Keratinocyte (primary cell): ENCODE results near the gene BATF. TPM values are rescaled to one million over a fixed set of nuclear protein-coding genes. Genes with fewer than 3 reads are reported as not detected.
A peak's percentile ranks its signal among the peaks of the same experiment; 100 is the strongest.

Source experiments
- DNase-seq: peaks from one replicate; pipeline ENCODE4 v3.0.0-alpha.2; 2011; ENCODE audit warnings: low read depth, missing footprints, low spot score
- FAIRE-seq: peaks from 2 replicates; lab custom pipeline; 2011; peaks lifted over from hg19 to GRCh38; lab: Jason Lieb, UNC
- H2AFZ ChIP-seq: 2 replicates; pipeline ENCODE4 v1.6.0; 2012; ENCODE audit warnings: low read length, control low read depth, inconsistent platforms; ENCODE audit not compliant: control insufficient read depth
- H3K27ac ChIP-seq: 2 replicates; pipeline ENCODE4 v1.5.1; 2011; ENCODE audit warnings: low read length; ENCODE audit not compliant: control insufficient read depth, insufficient read depth
- H3K27me3 ChIP-seq: 3 replicates; pipeline ENCODE4 v1.6.0; 2011; ENCODE audit warnings: low read length; ENCODE audit not compliant: control insufficient read depth, insufficient read depth; ENCODE audit errors: extremely low read depth
- H3K36me3 ChIP-seq, 2 experiments: 2 replicates in 1 of 2; 3 replicates in 1 of 2; pipeline ENCODE4 v1.5.1; 2011; ENCODE audit warnings: low read length in 2 of 2, mild to moderate bottlenecking in 1 of 2; ENCODE audit not compliant: control insufficient read depth in 2 of 2, insufficient read depth in 2 of 2; ENCODE audit errors: extremely low read depth in 1 of 2
- H3K4me1 ChIP-seq: 3 replicates; pipeline ENCODE4 v1.5.1; 2011; ENCODE audit warnings: low read length; ENCODE audit not compliant: control insufficient read depth, insufficient read depth; ENCODE audit errors: extremely low read depth
- H3K4me2 ChIP-seq: 3 replicates; pipeline ENCODE4 v1.6.0; 2011; ENCODE audit warnings: low read depth, low read length; ENCODE audit not compliant: control insufficient read depth, insufficient read depth; ENCODE audit errors: extremely low read depth
- H3K4me3 ChIP-seq, 3 experiments: fragments of 200-600 bp in 1 of 3; sonication (generic) in 1 of 3; 2 replicates in 2 of 3; 3 replicates in 1 of 3; pipeline ENCODE4 v1.5.1; 2011 to 2016; ENCODE audit warnings: low read length in 3 of 3, mild to moderate bottlenecking in 3 of 3, control low read depth in 2 of 3, inconsistent platforms in 1 of 3, low read depth in 1 of 3, mixed read lengths in 1 of 3, mixed run types in 1 of 3, moderate library complexity in 1 of 3; ENCODE audit not compliant: control insufficient read depth in 2 of 3, insufficient read depth in 2 of 3; ENCODE audit errors: extremely low read depth in 1 of 3
- H3K79me2 ChIP-seq: 2 replicates; pipeline ENCODE4 v1.6.0; 2012; ENCODE audit warnings: low read length; ENCODE audit not compliant: control insufficient read depth, insufficient read depth
- H3K9ac ChIP-seq: 3 replicates; pipeline ENCODE4 v1.6.0; 2011; ENCODE audit warnings: low read length; ENCODE audit not compliant: control insufficient read depth, insufficient read depth; ENCODE audit errors: extremely low read depth
- H3K9me1 ChIP-seq: 3 replicates; pipeline ENCODE4 v1.6.0; 2011; ENCODE audit warnings: low read length; ENCODE audit not compliant: control insufficient read depth, insufficient read depth; ENCODE audit errors: extremely low read depth
- H3K9me3 ChIP-seq: 2 replicates; pipeline ENCODE4 v1.5.1; 2012; ENCODE audit warnings: low read depth, low read length; ENCODE audit not compliant: control insufficient read depth
- H4K20me1 ChIP-seq: 3 replicates; pipeline ENCODE4 v1.6.0; 2011; ENCODE audit warnings: low read length; ENCODE audit not compliant: control insufficient read depth, insufficient read depth; ENCODE audit errors: extremely low read depth
- EZH2 ChIP-seq: IDR thresholded peaks from one replicate; pipeline ENCODE4 v1.6.1; 2012; ENCODE audit warnings: inconsistent platforms, mild to moderate bottlenecking, low read length, moderate library complexity
- dilution Hi-C: fragments of 300-500 bp; cut with MboI; formaldehyde crosslinking; loops from one replicate; pipeline ENCODE4 v1.7.0; 2020; ENCODE audit warnings: low sequenced_read_pairs; ENCODE audit not compliant: extremely low pct_ligation_motif_present
- polyA plus RNA-seq, 5 experiments: library from polyadenylated mRNA; depleted of rRNA in 3 of 5; stranded (reverse) in 3 of 5; stranded (forward) in 1 of 5; unstranded in 1 of 5; fragments of >200 nt; gene quantifications; 1 replicate in 1 of 5; 2 replicates in 3 of 5; 3 replicates in 1 of 5; pipeline versions ENCODE4 v1.2.1 to v1.2.3, GENCODE V29; 2011 to 2012; ENCODE audit warnings: missing spikeins in 2 of 5, low read depth in 1 of 5, low replicate concordance in 1 of 5
- TF ChIP-seq, protein P1 (sequence below), 3 experiments: IDR thresholded peaks in 1 of 3; conservative IDR thresholded peaks in 1 of 3; optimal IDR thresholded peaks in 1 of 3; 2 replicates in 2 of 3; 3 replicates in 1 of 3; pipeline versions ENCODE3 to v1.5.1; 2011; ENCODE audit warnings: low read length in 3 of 3, mild to moderate bottlenecking in 3 of 3, moderate library complexity in 2 of 3, control low read depth in 1 of 3, inconsistent platforms in 1 of 3; ENCODE audit not compliant: insufficient read depth in 2 of 3; ENCODE audit errors: extremely low read depth in 1 of 3

BATF gene
- polyA plus RNA-seq, 1 donor (not counting 4 experiments of a cell fraction or from before 2014, with no cell fraction given) = not detected

DNA sequence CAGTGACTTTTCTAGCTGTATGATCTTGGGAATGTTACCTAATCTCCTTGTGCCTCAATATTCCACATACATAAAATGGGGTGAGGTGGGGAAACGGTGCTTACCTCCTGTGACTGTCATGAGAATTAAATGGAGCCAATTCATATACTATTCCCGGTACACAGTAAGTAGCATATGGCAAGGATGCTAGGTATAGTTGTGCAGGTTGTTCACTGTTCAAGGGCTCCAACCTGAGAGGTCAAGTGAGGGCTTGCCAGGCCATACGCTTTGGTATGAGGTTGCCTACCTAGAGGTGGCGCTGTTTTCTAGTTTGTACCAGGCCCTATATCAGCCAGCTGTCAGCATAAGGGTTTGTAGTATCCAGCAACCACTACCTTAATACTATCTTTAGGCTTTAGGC lies 3.6 kb upstream of the BATF start:
- dilution Hi-C loops = no loop called here
- H3K4me1 ChIP-seq = no peaks in the 10 kb centered on the region
- H2AFZ ChIP-seq = no peak overlapping the region
- no peak for FAIRE-seq
- H3K4me2 ChIP-seq = no peak overlapping the region
- H3K9ac ChIP-seq = no peak overlapping the region
- no peaks in the 10 kb centered on the region for H3K9me3 ChIP-seq
- no peaks in the 10 kb centered on the region for H3K9me1 ChIP-seq
- peaks cover 23% of the 10 kb centered on the region for H3K27me3 ChIP-seq
- no peak for DNase-seq
- H3K27ac ChIP-seq = no peak overlapping the region
- H3K36me3 ChIP-seq = no peaks in the 10 kb centered on the region
- H3K4me3 ChIP-seq = no peak overlapping the region
- no peaks in the 10 kb centered on the region for H3K79me2 ChIP-seq
- TF ChIP-seq, protein P1, sequence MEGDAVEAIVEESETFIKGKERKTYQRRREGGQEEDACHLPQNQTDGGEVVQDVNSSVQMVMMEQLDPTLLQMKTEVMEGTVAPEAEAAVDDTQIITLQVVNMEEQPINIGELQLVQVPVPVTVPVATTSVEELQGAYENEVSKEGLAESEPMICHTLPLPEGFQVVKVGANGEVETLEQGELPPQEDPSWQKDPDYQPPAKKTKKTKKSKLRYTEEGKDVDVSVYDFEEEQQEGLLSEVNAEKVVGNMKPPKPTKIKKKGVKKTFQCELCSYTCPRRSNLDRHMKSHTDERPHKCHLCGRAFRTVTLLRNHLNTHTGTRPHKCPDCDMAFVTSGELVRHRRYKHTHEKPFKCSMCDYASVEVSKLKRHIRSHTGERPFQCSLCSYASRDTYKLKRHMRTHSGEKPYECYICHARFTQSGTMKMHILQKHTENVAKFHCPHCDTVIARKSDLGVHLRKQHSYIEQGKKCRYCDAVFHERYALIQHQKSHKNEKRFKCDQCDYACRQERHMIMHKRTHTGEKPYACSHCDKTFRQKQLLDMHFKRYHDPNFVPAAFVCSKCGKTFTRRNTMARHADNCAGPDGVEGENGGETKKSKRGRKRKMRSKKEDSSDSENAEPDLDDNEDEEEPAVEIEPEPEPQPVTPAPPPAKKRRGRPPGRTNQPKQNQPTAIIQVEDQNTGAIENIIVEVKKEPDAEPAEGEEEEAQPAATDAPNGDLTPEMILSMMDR (optimal IDR thresholded peaks at IDR 0.05 in 1 of 3, IDR thresholded peaks at IDR 0.05 in 1 of 3, conservative IDR thresholded peaks at IDR 0.05 in 1 of 3; ENCODE audit: extremely low read depth in 1 of 3, insufficient read depth in 2 of 3, low read length in 3 of 3) = peak; percentile 43 to 63 (median 61)
- TF ChIP-seq EZH2 = no peak
- no peaks in the 10 kb centered on the region for H4K20me1 ChIP-seq

DNA sequence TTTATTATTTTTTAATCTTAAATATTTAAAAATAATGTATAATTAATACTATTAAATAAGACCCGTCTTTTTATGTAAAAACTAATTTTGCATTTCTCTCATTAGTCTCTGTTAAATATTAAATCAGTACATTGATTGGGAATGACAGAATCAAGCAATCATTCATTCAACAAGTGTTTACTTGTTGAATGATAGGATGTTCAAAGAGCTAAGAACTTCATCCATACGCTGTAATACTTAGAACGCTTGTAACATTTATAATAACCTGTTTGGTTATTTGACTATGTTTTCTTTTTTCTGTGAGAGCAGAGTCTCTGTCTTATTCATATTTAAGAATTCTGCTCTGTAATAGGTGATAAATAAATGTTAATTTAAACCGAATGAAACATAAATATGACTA lies 2.9 kb upstream of the BATF start:
- dilution Hi-C loops = no loop called here
- no peaks in the 10 kb centered on the region for H3K36me3 ChIP-seq

More for the DNA sequence above, 2.9 kb upstream of the BATF start:
- Histone ChIP-seq H3K27me3 (peaks cover 21% of the 10 kb centered on the region), H2AFZ (no peak overlapping the region), H3K9me1 (no peaks in the 10 kb centered on the region), H4K20me1 (no peaks in the 10 kb centered on the region), H3K4me3 (no peak overlapping the region), H3K79me2 (no peaks in the 10 kb centered on the region), H3K4me1 (no peaks in the 10 kb centered on the region), H3K27ac (no peak overlapping the region), H3K4me2 (no peak overlapping the region), H3K9ac (no peak overlapping the region), H3K9me3 (no peaks in the 10 kb centered on the region)
- DNase-seq = no peak
- no peak for TF ChIP-seq EZH2
- TF ChIP-seq, protein P1 (optimal IDR thresholded peaks at IDR 0.05 in 1 of 3, IDR thresholded peaks at IDR 0.05 in 1 of 3, conservative IDR thresholded peaks at IDR 0.05 in 1 of 3; ENCODE audit: extremely low read depth in 1 of 3, insufficient read depth in 2 of 3, low read length in 3 of 3) = no peak
- no peak for FAIRE-seq
